NT2/D1 (cell line): ENCODE measurements around the gene CHI3L2.

Experiments
- SUZ12 ChIP-seq: IDR thresholded peaks from 2 replicates; pipeline ENCODE4 v1.6.1; 2011; ENCODE audit not compliant: insufficient read length, insufficient read depth; ENCODE audit errors: extremely low read depth
- YY1 ChIP-seq: IDR thresholded peaks from 2 replicates; pipeline ENCODE4 v1.6.1; 2011; ENCODE audit not compliant: insufficient read length, insufficient read depth
- ZNF274 ChIP-seq: IDR thresholded peaks from 2 replicates; pipeline ENCODE4 v1.6.1; 2011; ENCODE audit warnings: mild to moderate bottlenecking, low read depth, low read length

GRCh38 chr1:111253876-111254275, 26.4 kb downstream of the CHI3L2 start:
- TF ChIP-seq ZNF274 (no peak), YY1 (no peak), SUZ12 (no peak)
